Lung (tissue), 12 donors: ENCODE results near the gene EDC3. TPM values are rescaled to one million over a fixed set of nuclear protein-coding genes. Genes with fewer than 3 reads are reported as not detected.
"Not testable (repeated sequence)": the region's sequence is repeated elsewhere in the genome, so short reads cannot be mapped to it uniquely, and the experiment has no call there.

Experiments
- ATAC-seq: fragments of 200-7000 bp; cut with Tn5 transposase; one replicate; pipeline ENCODE4 v1.9.1; 2020; ENCODE audit warnings: moderate number of reproducible peaks; ENCODE audit not compliant: insufficient read depth, low FRiP score
- DNase-seq, 3 donors: peaks; one replicate each; pipeline ENCODE4 v3.0.0-alpha.2; 2013 to 2017
- H3K27ac ChIP-seq, 2 donors: one replicate each; pipeline ENCODE4 v1.5.1; 2013; ENCODE audit warnings: mild to moderate bottlenecking in 2 of 2, moderate library complexity in 2 of 2, control low read depth in 1 of 2, inconsistent platforms in 1 of 2, low read depth in 1 of 2, low read length in 1 of 2
- H3K27me3 ChIP-seq, 3 donors: one replicate each; pipeline ENCODE4 v1.5.1; 2013; ENCODE audit warnings: low read length in 2 of 3; ENCODE audit not compliant: control insufficient read depth in 3 of 3, insufficient read depth in 3 of 3
- H3K36me3 ChIP-seq, 4 donors: one replicate each; pipeline ENCODE4 v1.5.1; 2013; ENCODE audit warnings: low read length in 4 of 4, mild to moderate bottlenecking in 1 of 4, moderate library complexity in 1 of 4; ENCODE audit not compliant: control insufficient read depth in 4 of 4, insufficient read depth in 4 of 4
- H3K4me1 ChIP-seq, 5 donors: one replicate each; pipeline ENCODE4 v1.5.1; 2013; ENCODE audit warnings: low read length in 5 of 5, mild to moderate bottlenecking in 2 of 5, moderate library complexity in 1 of 5; ENCODE audit not compliant: control insufficient read depth in 5 of 5, insufficient read depth in 5 of 5
- H3K4me3 ChIP-seq: one replicate; pipeline ENCODE4 v1.5.1; 2013; ENCODE audit warnings: mild to moderate bottlenecking, control low read depth, moderate library complexity
- H3K9ac ChIP-seq, 2 donors: one replicate each; pipeline ENCODE4 v1.5.1; 2013; ENCODE audit warnings: low read length in 2 of 2, control low read depth in 1 of 2; ENCODE audit not compliant: insufficient read depth in 1 of 2
- H3K9me3 ChIP-seq, 4 donors: one replicate each; pipeline ENCODE4 v1.5.1; 2013; ENCODE audit warnings: low read length in 3 of 4, mild to moderate bottlenecking in 1 of 4, moderate library complexity in 1 of 4; ENCODE audit not compliant: control insufficient read depth in 4 of 4, insufficient read depth in 3 of 4
- WGBS, 2 donors: extraction: QIAGEN DNeasy Blood & Tissue Kit; methylation state at CpG; one replicate each; pipeline ENCODE4 v1.1.7; 2013; 5-methylcytosine and 5-hydroxymethylcytosine counted together
- polyA plus RNA-seq, 2 donors: library from polyadenylated mRNA; stranded (reverse); fragments of 200-250 nt; gene quantifications; one replicate each; pipeline ENCODE4 v1.2.1, GENCODE V29; 2013
- total RNA-seq, 2 donors: library from RNA; depleted of rRNA in 1 of 2; stranded (reverse); fragments of >200 nt in 1 of 2; gene quantifications; one replicate each; pipeline ENCODE4 v1.2.1, GENCODE V29; 2014 to 2021
- TF ChIP-seq, protein P1 (sequence below): IDR thresholded peaks from 2 replicates; pipeline ENCODE4 v1.5.1; 2012; ENCODE audit warnings: mild to moderate bottlenecking; ENCODE audit errors: control extremely low read depth, extremely low read depth
- donor health status: control.
- donor health status: control.
- donor health status: Bipolar disorder and iron deficiency.
- donor health status: healthy.
- donor health status: DM: yes; HTN: yes; CAD: no.

EDC3 gene
- total and polyA plus RNA-seq, 4 donors = 15.3 to 31.9 (median 22.0) TPM

DNA sequence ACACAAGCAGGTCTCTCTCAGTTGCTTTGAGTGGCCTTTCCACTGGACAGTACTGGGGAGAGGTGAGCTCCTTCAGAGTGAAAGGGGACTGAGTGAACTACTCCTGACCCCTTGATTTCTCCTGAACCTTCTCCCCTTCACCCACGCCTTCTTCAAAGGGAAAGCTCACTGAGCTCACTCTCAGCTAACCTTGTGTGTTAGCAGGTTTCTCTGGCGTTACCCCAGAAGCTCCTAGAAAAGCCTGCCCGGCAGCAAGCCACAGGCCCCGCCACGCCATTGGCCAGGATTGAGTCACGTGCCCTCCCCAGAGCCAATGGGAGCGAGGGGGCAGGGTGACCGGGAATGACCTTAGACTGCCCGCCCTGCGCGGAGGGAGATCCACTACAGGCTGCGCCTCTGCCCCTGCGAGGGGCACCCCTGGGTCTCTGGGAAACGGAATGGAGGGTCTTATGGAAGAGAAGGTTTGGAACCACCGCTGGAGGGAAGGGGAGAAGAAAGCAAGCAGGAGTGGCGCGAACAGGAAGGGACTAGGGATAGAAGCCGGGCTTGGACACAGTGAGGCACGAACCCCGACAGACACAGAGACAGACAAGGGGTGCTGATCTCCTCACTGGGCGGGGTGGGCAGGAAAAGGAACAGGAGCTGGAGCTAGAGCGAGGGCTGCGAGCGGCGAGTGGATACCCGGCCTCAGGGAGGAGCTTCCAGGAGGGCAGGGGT lies 97.5 kb downstream of the EDC3 start:
- peak; percentile 95 for ATAC-seq
- Histone ChIP-seq H3K27me3 (no peaks in the 10 kb centered on the region), H3K36me3 (peaks cover 0 to 9% (median 2%) of the 10 kb centered on the region in 4 donors), H3K4me3 (peak overlapping the region; percentile 50), H3K9me3 (no peaks in the 10 kb centered on the region), H3K27ac (peak overlapping the region; percentile 80 to 85), H3K9ac (peak overlapping the region in 1 of 2 donors; percentile 80), H3K4me1 (peaks cover 0 to 19% (median 10%) of the 10 kb centered on the region in 5 donors)
- peak; percentile 94 for DNase-seq
- TF ChIP-seq, protein P1, sequence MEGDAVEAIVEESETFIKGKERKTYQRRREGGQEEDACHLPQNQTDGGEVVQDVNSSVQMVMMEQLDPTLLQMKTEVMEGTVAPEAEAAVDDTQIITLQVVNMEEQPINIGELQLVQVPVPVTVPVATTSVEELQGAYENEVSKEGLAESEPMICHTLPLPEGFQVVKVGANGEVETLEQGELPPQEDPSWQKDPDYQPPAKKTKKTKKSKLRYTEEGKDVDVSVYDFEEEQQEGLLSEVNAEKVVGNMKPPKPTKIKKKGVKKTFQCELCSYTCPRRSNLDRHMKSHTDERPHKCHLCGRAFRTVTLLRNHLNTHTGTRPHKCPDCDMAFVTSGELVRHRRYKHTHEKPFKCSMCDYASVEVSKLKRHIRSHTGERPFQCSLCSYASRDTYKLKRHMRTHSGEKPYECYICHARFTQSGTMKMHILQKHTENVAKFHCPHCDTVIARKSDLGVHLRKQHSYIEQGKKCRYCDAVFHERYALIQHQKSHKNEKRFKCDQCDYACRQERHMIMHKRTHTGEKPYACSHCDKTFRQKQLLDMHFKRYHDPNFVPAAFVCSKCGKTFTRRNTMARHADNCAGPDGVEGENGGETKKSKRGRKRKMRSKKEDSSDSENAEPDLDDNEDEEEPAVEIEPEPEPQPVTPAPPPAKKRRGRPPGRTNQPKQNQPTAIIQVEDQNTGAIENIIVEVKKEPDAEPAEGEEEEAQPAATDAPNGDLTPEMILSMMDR = no peak
- 0 to 1% methylated on average over 26 of the region's 26 CpGs for WGBS, 2 donors

GRCh38 chr15:74597146-74597705 lies 98.6 kb downstream of the EDC3 start:
- DNase-seq, H3K9me3 ChIP-seq, H3K27me3 ChIP-seq, H3K9ac ChIP-seq, H3K4me3 ChIP-seq, ATAC-seq, H3K27ac ChIP-seq: not testable (repeated sequence)
- Histone ChIP-seq H3K4me1 (peaks cover 0 to 19% (median 10%) of the 10 kb centered on the region in 5 donors), H3K36me3 (peaks cover 0 to 17% (median 7%) of the 10 kb centered on the region in 4 donors)
- 92 to 93% methylated on average over 14 to 16 of the region's 16 CpGs for WGBS, 2 donors

DNA sequence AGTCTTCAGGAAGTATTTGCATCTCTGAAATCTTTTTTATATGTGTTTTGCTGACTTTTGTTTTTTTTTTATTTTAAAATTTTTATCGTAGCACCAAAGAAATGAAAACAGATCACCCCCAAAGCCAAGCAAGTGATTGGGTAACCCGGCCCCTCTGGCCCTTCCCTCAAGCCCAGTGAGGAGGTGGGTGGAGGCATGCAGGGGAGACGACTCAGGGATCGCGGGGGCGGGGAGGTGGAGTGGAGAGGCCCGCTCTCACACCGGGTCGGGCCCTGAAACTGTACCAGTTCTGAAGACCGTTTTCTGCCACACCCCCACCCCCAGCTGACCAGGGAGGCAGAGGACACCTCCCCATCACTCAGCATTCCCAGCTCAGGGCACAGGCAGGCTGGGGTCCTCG lies 99.1 kb downstream of the EDC3 start:
- H3K4me1 ChIP-seq = peaks cover 0 to 19% (median 10%) of the 10 kb centered on the region in 5 donors
- not testable (repeated sequence) for H3K4me3 ChIP-seq, ATAC-seq, H3K27me3 ChIP-seq, DNase-seq, H3K27ac ChIP-seq, H3K9ac ChIP-seq, H3K9me3 ChIP-seq
- peaks cover 0 to 21% (median 10%) of the 10 kb centered on the region in 4 donors for H3K36me3 ChIP-seq
- 85 to 91% methylated on average over 10 of the region's 11 CpGs for WGBS, 2 donors

- Histone ChIP-seq H3K27me3 (no peaks in the 10 kb centered on the region), H3K4me3 (no peak overlapping the region), H3K27ac (no peak overlapping the region), H3K36me3 (peaks cover 0 to 33% (median 13%) of the 10 kb centered on the region in 4 donors), H3K9me3 (no peaks in the 10 kb centered on the region), H3K4me1 (peaks cover 0 to 19% (median 10%) of the 10 kb centered on the region in 5 donors), H3K9ac (no peak overlapping the region)
- TF ChIP-seq, protein P1 = no peak
- WGBS, 2 donors = 95 to 96% methylated on average over 5 of the region's 5 CpGs
- DNase-seq = no peak
- ATAC-seq = no peak
Measured at GRCh38 chr15:74595271-74595670, 100.6 kb downstream of the EDC3 start.
